GM10266 (cell line): ENCODE measurements around the gene KIZ.

Source experiments
- DNase-seq: peaks from one replicate; pipeline ENCODE4 v3.0.0; 2012; ENCODE audit errors: extremely low spot score
- TF ChIP-seq, protein P1 (sequence below): IDR thresholded peaks from 2 replicates; pipeline ENCODE4 v1.5.1; 2012; ENCODE audit warnings: mild to moderate bottlenecking, low read depth; ENCODE audit not compliant: control insufficient read depth, insufficient read depth; ENCODE audit errors: missing control alignments

The KIZ gene

DNA sequence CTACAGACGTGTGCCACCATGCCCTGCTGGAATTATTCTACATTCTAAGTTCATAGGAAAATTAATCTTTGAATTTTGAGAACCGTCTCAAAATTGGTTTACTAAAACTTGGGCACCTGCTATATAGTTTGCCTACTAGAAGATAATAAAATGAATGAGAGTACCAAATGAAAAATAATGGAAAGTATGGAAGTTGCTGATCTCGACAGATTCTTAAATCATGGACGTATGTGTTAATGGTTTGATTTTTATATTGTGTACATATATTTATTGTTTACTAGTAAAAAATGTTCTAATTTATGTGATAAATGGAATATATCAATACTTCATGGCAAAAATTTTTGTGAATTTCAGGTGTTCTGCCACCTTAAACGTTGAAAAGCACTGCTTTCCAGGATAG lies 60.0 kb downstream of the KIZ start:
- no peak for DNase-seq
- TF ChIP-seq, protein P1, sequence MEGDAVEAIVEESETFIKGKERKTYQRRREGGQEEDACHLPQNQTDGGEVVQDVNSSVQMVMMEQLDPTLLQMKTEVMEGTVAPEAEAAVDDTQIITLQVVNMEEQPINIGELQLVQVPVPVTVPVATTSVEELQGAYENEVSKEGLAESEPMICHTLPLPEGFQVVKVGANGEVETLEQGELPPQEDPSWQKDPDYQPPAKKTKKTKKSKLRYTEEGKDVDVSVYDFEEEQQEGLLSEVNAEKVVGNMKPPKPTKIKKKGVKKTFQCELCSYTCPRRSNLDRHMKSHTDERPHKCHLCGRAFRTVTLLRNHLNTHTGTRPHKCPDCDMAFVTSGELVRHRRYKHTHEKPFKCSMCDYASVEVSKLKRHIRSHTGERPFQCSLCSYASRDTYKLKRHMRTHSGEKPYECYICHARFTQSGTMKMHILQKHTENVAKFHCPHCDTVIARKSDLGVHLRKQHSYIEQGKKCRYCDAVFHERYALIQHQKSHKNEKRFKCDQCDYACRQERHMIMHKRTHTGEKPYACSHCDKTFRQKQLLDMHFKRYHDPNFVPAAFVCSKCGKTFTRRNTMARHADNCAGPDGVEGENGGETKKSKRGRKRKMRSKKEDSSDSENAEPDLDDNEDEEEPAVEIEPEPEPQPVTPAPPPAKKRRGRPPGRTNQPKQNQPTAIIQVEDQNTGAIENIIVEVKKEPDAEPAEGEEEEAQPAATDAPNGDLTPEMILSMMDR = no peak

- TF ChIP-seq, protein P1 = no peak
- no peak for DNase-seq
Measured at GRCh38 chr20:21189761-21190523, 64.1 kb downstream of the KIZ start.

DNA sequence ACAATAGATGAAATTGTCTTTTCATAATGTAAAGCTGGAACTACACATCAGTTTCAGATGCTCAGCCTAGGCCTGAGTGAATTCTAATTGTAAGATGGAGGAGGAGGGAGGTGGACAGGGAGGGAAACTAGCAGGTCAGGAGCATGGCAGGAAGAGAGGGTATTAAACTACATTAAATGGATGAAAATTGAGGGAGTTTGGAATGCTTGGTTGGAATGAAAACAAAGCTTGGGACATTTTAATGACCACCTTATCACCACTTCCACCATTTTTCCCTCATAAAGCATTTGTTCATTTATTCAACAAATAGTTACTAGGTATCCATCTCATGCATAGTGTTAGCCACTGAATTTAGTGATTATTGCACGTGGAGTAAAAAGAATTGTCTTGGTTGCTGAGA lies 65.0 kb downstream of the KIZ start:
- DNase-seq = no peak
- TF ChIP-seq, protein P1 = no peak

DNA sequence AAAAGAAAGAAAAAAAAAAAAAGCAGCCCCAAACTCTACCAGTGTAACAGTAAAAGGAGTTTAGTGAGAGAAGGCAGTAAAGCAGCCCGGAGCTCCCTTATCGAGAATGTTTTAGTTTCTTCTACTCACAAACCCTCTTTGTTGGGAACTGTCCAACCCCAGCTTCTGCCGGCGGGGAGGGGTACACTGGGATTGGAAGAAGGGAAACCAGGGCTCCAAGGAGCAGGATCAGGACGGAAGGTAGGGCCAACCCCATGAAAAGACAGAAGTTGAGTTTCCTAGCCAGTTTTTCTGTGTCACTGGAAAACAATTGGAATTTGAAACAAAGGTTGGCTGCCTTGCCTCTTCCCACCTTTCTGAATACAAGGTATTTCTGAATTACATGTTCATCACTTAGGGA lies 66.0 kb downstream of the KIZ start:
- TF ChIP-seq, protein P1 = no peak
- DNase-seq = no peak

GRCh38 chr20:21202259-21202658 lies 76.4 kb downstream of the KIZ start:
- TF ChIP-seq, protein P1 = no peak
- no peak for DNase-seq

DNA sequence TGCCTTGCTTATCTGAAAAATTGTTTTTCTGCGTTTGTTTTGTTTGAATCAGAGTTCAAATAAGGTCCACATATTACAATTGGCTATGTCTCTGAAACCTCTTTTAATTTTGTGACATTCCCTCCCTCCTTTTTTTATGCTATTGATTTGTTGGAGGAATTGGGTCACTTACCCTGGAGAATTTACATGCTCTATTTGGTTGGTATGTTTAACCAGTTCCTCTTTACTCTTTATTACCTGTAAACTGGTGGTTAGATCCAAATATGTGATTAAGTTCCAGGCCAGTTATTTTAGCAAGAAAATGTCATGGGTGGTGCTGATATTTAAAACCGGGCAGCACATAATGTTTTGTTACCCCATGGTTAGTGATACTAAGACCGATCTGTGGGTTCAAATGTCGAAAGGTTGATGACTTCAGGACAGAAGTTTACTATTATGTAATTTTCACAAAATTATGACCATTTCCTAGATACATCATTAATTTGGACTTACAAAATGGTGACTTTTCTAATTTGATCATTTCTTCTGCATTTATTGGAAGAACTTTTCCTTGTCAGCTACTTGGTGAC lies 77.3 kb downstream of the KIZ start:
- TF ChIP-seq, protein P1 = no peak
- DNase-seq = no peak

DNA sequence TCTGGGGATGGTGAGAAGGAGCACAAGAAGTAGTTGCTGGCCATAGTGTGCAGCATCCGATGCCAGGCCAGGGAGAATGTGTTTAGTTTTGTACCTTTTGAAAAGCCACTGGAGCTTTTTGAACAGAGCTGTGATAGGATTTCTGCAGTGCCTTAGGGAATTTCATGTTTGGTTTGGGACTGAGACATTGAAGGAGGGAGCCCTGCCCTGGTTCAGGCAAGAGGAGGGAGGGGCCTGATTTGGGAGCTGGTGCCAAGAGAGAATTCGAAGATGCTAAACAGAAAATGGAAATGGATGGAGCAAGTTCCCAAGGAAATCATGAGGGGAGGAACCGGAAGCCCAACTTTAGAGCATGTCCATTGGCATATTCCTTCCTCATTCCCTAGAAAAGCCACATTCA lies 80.7 kb downstream of the KIZ start:
- DNase-seq = no peak
- TF ChIP-seq, protein P1 = no peak
